SU-DHL-6 (cell line): ENCODE results near the gene PPP2R2C.

ENCODE experiments used
- H2AFZ ChIP-seq: fragments of 200-600 bp; sonication (generic); 2 replicates; pipeline ENCODE4 v1.6.1; 2014; ENCODE audit warnings: low read depth, mild to moderate bottlenecking, moderate library complexity, mixed read lengths, antibody characterized with exemption, low read length; ENCODE audit not compliant: severe bottlenecking
- H3F3A ChIP-seq: fragments of 200-600 bp; shearing (Covaris generic); 2 replicates; pipeline ENCODE4 v1.6.0; 2016; ENCODE audit warnings: antibody characterized with exemption, mild to moderate bottlenecking; ENCODE audit not compliant: insufficient read depth
- H3K27ac ChIP-seq: fragments of 200-600 bp; sonication (generic); 2 replicates; pipeline ENCODE4 v1.5.1; 2016; ENCODE audit warnings: low read depth, mild to moderate bottlenecking, low read length, moderate library complexity, mixed read lengths
- H3K27me3 ChIP-seq: fragments of 200-600 bp; sonication (generic), shearing (Covaris generic); 2 replicates; pipeline ENCODE4 v1.6.0; 2014; ENCODE audit warnings: mild to moderate bottlenecking, low read length
- H3K36me3 ChIP-seq: fragments of 200-600 bp; sonication (generic); 2 replicates; pipeline ENCODE4 v1.6.1; 2014; ENCODE audit warnings: mild to moderate bottlenecking, low read length, mixed read lengths
- H3K4me2 ChIP-seq: fragments of 300-600, 200-600 bp; shearing (Covaris generic), sonication (generic); 2 replicates; pipeline ENCODE4 v1.6.0; 2014; ENCODE audit warnings: low read length, low read depth, mild to moderate bottlenecking; ENCODE audit not compliant: poor library complexity, severe bottlenecking
- H3K4me3 ChIP-seq: fragments of 200-600 bp; sonication (generic); 2 replicates; pipeline ENCODE4 v1.5.1; 2014; ENCODE audit warnings: antibody characterized with exemption, low read length, mild to moderate bottlenecking, mixed read lengths; ENCODE audit not compliant: insufficient read depth, poor library complexity, severe bottlenecking
- H3K79me2 ChIP-seq: fragments of 200-600 bp; sonication (generic); 2 replicates; pipeline ENCODE4 v1.6.1; 2014; ENCODE audit warnings: mild to moderate bottlenecking, low read length, moderate library complexity; ENCODE audit not compliant: insufficient read depth
- H3K9ac ChIP-seq: fragments of 200-600 bp; sonication (generic); 2 replicates; pipeline ENCODE4 v1.7.0; 2014; ENCODE audit warnings: mild to moderate bottlenecking, low read length
- H3K9me2 ChIP-seq: fragments of 200-600 bp; sonication (generic); replicated peaks from 2 replicates; pipeline ENCODE4 v1.6.1; 2014; ENCODE audit warnings: low read length; ENCODE audit not compliant: insufficient read depth
- H3K9me3 ChIP-seq: fragments of 200-600 bp; sonication (generic); 2 replicates; pipeline ENCODE4 v1.6.1; 2014; ENCODE audit warnings: low read length, mixed read lengths; ENCODE audit not compliant: insufficient read depth
- H4K20me1 ChIP-seq: fragments of 200-600 bp; sonication (generic); 2 replicates; pipeline ENCODE4 v1.6.1; 2014; ENCODE audit warnings: low read depth, mild to moderate bottlenecking, antibody characterized with exemption, low read length, moderate library complexity, mixed read lengths
- CTCF ChIP-seq: fragments of 200-600 bp; sonication (generic); IDR thresholded peaks from one replicate; pipeline ENCODE4 v1.5.1; 2017; ENCODE audit warnings: antibody characterized with exemption, mild to moderate bottlenecking, low read length, moderate library complexity; ENCODE audit not compliant: insufficient read depth, poor library complexity, severe bottlenecking
- EZH2phosphoT487 ChIP-seq: fragments of 200-600 bp; sonication (generic), shearing (Covaris generic); conservative IDR thresholded peaks from 2 replicates; pipeline ENCODE4 v1.6.1; 2018; ENCODE audit warnings: mild to moderate bottlenecking, antibody characterized with exemption, low read length, moderate library complexity, mixed read lengths

Gene PPP2R2C

GRCh38 chr4:6338951-6339817 lies 133.2 kb downstream of the PPP2R2C start:
- no peak for TF ChIP-seq CTCF
- H3K9me2 ChIP-seq: no peaks in the 10 kb centered on the region
- H3K36me3 ChIP-seq: no peaks in the 10 kb centered on the region
- no peak overlapping the region for H3K9ac ChIP-seq
- no peaks in the 10 kb centered on the region for H3K79me2 ChIP-seq
- H3K4me2 ChIP-seq: no peak overlapping the region
- H2AFZ ChIP-seq: no peak overlapping the region
- no peaks in the 10 kb centered on the region for H3K27me3 ChIP-seq
- H3K27ac ChIP-seq: no peak overlapping the region
- no peaks in the 10 kb centered on the region for H3F3A ChIP-seq
- H3K4me3 ChIP-seq: no peak overlapping the region
- H4K20me1 ChIP-seq: no peaks in the 10 kb centered on the region
- no peaks in the 10 kb centered on the region for H3K9me3 ChIP-seq

GRCh38 chr4:6338175-6338950 lies 134.1 kb downstream of the PPP2R2C start:
- Histone ChIP-seq H3K79me2 (no peaks in the 10 kb centered on the region), H3K9ac (no peak overlapping the region), H3K27me3 (no peaks in the 10 kb centered on the region), H3K9me2 (no peaks in the 10 kb centered on the region), H3K4me3 (no peak overlapping the region), H3K4me2 (no peak overlapping the region), H3K27ac (no peak overlapping the region), H4K20me1 (no peaks in the 10 kb centered on the region), H3K9me3 (no peaks in the 10 kb centered on the region), H3K36me3 (no peaks in the 10 kb centered on the region), H2AFZ (no peak overlapping the region), H3F3A (no peaks in the 10 kb centered on the region)
- TF ChIP-seq EZH2phosphoT487 (no peak), CTCF (no peak)

GRCh38 chr4:6337331-6337935 lies 135.0 kb downstream of the PPP2R2C start:
- TF ChIP-seq EZH2phosphoT487 (no peak), CTCF (no peak)
- H3K9me3 ChIP-seq: no peaks in the 10 kb centered on the region
- H4K20me1 ChIP-seq: no peaks in the 10 kb centered on the region
- no peaks in the 10 kb centered on the region for H3K36me3 ChIP-seq
- H2AFZ ChIP-seq: no peak overlapping the region
- H3K27me3 ChIP-seq: no peaks in the 10 kb centered on the region
- H3K79me2 ChIP-seq: no peaks in the 10 kb centered on the region
- no peak overlapping the region for H3K4me2 ChIP-seq
- H3K9me2 ChIP-seq: no peaks in the 10 kb centered on the region
- no peak overlapping the region for H3K9ac ChIP-seq
- H3K27ac ChIP-seq: no peak overlapping the region
- no peak overlapping the region for H3K4me3 ChIP-seq
- no peaks in the 10 kb centered on the region for H3F3A ChIP-seq
